K562 (cell line): ENCODE results near the gene PTPN1. TPM values are rescaled to one million over a fixed set of nuclear protein-coding genes. Genes with fewer than 3 reads are reported as not detected.

Experiments used
- CBFA2T3 ChIP-seq: fragments of 450-650 bp; IDR thresholded peaks from 2 replicates; pipeline ENCODE4 v1.6.1; 2017
- MXI1 ChIP-seq: IDR thresholded peaks from 2 replicates; pipeline ENCODE4 v1.6.1; 2011; ENCODE audit warnings: low read depth, mild to moderate bottlenecking, improper control_type of control experiment, low read length
- NFIC ChIP-seq: fragments of 450-650 bp; IDR thresholded peaks from 2 replicates; pipeline ENCODE4 v1.6.1; 2017; ENCODE audit warnings: mild to moderate bottlenecking, inconsistent platforms
- NR4A1 ChIP-seq, 2 experiments: fragments of 250-450 bp in 1 of 2; fragments of 450-650 bp in 1 of 2; sonication (Bioruptor Pico) in 1 of 2; IDR thresholded peaks; 2 replicates each; pipeline versions ENCODE4 v1.4.0 to v1.6.1; 2016 to 2020; ENCODE audit warnings: mild to moderate bottlenecking in 2 of 2, missing compliant biosample characterization in 1 of 2, missing genetic modification characterization in 1 of 2, moderate library complexity in 1 of 2
- RAD21 ChIP-seq, 2 experiments: fragments of 250-450 bp in 1 of 2; fragments of 450-650 bp in 1 of 2; sonication (Bioruptor Pico) in 1 of 2; formaldehyde crosslinking in 1 of 2; IDR thresholded peaks in 1 of 2; conservative IDR thresholded peaks in 1 of 2; 2 replicates each; pipeline versions ENCODE4 v1.4.0 to v1.8.0; 2020 to 2022; ENCODE audit warnings: mild to moderate bottlenecking in 2 of 2, moderate library complexity in 1 of 2
- ZEB2 ChIP-seq: fragments of 450-650 bp; IDR thresholded peaks from 2 replicates; pipeline ENCODE4 v1.6.1; 2016
- polyA plus RNA-seq, 8 experiments: library from polyadenylated mRNA; depleted of rRNA in 4 of 8; stranded (reverse) in 5 of 8; unstranded in 3 of 8; fragments of >200 nt; fragmentation: Nextera tagmentation in 2 of 8; fragmentation: Illumina TruSeq in 1 of 8; extraction: Ambion mirVana in 2 of 8; extraction: Trizol in 1 of 8; gene quantifications; 2 replicates each; pipeline versions ENCODE4 v1.2.1 to v1.2.3, GENCODE V29; 2011 to 2014; ENCODE audit warnings: inconsistent platforms in 1 of 8, missing spikeins in 1 of 8
- total RNA-seq, 7 experiments: library from RNA; depleted of rRNA in 6 of 7; stranded (reverse); fragments of >200 nt in 6 of 7; fragmentation: Illumina TruSeq in 2 of 7; extraction: Trizol in 2 of 7; gene quantifications; 2 replicates each; pipeline versions ENCODE4 v1.2.1 to v1.2.3, GENCODE V29; 2011 to 2021; ENCODE audit warnings: low replicate concordance in 1 of 7
- TF ChIP-seq, protein P1 (sequence below), 3 experiments: fragments of 200-800 bp in 1 of 3; sonication (Bioruptor generic) in 1 of 3; sonication (generic) in 1 of 3; formaldehyde crosslinking in 1 of 3; IDR thresholded peaks; 2 replicates each; pipeline versions ENCODE4 v1.6.1 to v1.8.0; 2016 to 2022; ENCODE audit warnings: mild to moderate bottlenecking in 2 of 3, missing compliant biosample characterization in 2 of 3, missing genetic modification characterization in 2 of 3, missing genetic modification reagents in 1 of 3
- TF ChIP-seq, protein P2 (sequence below): fragments of 250-450 bp; sonication (Bioruptor Pico); IDR thresholded peaks from 2 replicates; pipeline ENCODE4 v1.4.0; 2020
- TF ChIP-seq, protein P3 (sequence below), 2 experiments: fragments of 450-650 bp; IDR thresholded peaks; 2 replicates each; pipeline ENCODE4 v1.6.1; 2016
- TF ChIP-seq, protein P4 (sequence below): fragments of 450-650 bp; IDR thresholded peaks from 2 replicates; pipeline ENCODE4 v1.6.1; 2016; ENCODE audit warnings: mild to moderate bottlenecking, moderate library complexity

PTPN1 gene
- total and polyA plus RNA-seq, 9 of the 15 experiments (the other 6 are each of a cell fraction or from before 2014, with no cell fraction given), result 11.0 to 85.3 (median 54.0) TPM

DNA sequence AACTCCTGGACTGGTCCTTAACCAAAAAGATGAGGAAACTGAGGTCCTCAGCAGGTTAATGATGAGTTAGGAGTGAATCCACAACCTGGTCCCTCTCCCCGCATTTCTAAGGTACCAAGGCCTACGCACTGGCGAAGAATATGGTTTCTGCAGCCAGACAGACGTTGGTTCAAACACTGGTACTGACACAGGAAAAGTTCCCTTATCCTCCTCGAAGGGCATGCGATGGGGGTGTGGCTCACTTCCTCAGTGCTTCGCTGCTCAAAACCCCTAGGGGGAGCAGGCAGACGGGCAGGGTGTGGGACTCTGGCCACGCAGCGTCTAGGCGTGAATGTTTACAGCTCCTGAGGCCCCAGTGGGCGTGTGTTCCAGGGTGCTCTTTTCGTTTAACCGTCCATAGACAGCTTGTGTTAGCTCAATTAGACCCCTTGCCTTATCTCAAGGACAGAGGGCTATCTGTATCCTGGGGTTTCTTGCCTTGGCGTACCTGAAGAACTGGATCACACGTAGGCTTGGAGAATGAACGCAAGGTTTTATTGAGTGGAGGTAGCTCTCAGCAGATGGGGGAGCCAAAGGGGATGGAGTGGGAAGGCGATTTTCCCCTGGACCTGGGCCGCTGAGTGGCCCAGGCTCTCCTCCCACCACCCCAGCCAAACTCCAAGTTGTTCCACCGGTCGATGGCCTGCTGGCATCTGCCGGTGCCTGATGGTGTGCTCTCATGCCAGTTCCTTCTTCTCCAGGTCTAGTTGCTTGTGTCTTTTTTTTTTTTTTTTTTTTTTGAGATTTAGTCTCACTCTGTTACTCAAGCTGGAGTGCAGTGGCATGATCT, 31.8 kb upstream of the PTPN1 start (continued):
- TF ChIP-seq, protein P1, sequence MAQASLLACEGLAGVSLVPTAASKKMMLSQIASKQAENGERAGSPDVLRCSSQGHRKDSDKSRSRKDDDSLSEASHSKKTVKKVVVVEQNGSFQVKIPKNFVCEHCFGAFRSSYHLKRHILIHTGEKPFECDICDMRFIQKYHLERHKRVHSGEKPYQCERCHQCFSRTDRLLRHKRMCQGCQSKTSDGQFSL (CRISPR knock-in tag; IDR thresholded peaks at IDR 0.05), result peak; percentile 96
- TF ChIP-seq, protein P1 (tag; IDR thresholded peaks at IDR 0.05), result no peak
- TF ChIP-seq ZEB2, result 0 out of 2 replicates have a peak, but pooled peaks have one; percentile 25
- peak; percentile 67; the same call in 1 of the 2 replicates for TF ChIP-seq MXI1
- peak; percentile 19; the same call in 1 of the 2 replicates for TF ChIP-seq NFIC
- TF ChIP-seq, protein P2, sequence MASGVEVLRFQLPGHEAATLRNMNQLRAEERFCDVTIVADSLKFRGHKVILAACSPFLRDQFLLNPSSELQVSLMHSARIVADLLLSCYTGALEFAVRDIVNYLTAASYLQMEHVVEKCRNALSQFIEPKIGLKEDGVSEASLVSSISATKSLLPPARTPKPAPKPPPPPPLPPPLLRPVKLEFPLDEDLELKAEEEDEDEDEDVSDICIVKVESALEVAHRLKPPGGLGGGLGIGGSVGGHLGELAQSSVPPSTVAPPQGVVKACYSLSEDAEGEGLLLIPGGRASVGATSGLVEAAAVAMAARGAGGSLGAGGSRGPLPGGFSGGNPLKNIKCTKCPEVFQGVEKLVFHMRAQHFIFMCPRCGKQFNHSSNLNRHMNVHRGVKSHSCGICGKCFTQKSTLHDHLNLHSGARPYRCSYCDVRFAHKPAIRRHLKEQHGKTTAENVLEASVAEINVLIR (CRISPR knock-in tag), result no peak
- TF ChIP-seq, protein P3, sequence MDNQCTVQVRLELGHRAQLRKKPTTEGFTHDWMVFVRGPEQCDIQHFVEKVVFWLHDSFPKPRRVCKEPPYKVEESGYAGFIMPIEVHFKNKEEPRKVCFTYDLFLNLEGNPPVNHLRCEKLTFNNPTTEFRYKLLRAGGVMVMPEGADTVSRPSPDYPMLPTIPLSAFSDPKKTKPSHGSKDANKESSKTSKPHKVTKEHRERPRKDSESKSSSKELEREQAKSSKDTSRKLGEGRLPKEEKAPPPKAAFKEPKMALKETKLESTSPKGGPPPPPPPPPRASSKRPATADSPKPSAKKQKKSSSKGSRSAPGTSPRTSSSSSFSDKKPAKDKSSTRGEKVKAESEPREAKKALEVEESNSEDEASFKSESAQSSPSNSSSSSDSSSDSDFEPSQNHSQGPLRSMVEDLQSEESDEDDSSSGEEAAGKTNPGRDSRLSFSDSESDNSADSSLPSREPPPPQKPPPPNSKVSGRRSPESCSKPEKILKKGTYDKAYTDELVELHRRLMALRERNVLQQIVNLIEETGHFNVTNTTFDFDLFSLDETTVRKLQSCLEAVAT (IDR thresholded peaks at IDR 0.05), result no peak
- TF ChIP-seq, protein P4, sequence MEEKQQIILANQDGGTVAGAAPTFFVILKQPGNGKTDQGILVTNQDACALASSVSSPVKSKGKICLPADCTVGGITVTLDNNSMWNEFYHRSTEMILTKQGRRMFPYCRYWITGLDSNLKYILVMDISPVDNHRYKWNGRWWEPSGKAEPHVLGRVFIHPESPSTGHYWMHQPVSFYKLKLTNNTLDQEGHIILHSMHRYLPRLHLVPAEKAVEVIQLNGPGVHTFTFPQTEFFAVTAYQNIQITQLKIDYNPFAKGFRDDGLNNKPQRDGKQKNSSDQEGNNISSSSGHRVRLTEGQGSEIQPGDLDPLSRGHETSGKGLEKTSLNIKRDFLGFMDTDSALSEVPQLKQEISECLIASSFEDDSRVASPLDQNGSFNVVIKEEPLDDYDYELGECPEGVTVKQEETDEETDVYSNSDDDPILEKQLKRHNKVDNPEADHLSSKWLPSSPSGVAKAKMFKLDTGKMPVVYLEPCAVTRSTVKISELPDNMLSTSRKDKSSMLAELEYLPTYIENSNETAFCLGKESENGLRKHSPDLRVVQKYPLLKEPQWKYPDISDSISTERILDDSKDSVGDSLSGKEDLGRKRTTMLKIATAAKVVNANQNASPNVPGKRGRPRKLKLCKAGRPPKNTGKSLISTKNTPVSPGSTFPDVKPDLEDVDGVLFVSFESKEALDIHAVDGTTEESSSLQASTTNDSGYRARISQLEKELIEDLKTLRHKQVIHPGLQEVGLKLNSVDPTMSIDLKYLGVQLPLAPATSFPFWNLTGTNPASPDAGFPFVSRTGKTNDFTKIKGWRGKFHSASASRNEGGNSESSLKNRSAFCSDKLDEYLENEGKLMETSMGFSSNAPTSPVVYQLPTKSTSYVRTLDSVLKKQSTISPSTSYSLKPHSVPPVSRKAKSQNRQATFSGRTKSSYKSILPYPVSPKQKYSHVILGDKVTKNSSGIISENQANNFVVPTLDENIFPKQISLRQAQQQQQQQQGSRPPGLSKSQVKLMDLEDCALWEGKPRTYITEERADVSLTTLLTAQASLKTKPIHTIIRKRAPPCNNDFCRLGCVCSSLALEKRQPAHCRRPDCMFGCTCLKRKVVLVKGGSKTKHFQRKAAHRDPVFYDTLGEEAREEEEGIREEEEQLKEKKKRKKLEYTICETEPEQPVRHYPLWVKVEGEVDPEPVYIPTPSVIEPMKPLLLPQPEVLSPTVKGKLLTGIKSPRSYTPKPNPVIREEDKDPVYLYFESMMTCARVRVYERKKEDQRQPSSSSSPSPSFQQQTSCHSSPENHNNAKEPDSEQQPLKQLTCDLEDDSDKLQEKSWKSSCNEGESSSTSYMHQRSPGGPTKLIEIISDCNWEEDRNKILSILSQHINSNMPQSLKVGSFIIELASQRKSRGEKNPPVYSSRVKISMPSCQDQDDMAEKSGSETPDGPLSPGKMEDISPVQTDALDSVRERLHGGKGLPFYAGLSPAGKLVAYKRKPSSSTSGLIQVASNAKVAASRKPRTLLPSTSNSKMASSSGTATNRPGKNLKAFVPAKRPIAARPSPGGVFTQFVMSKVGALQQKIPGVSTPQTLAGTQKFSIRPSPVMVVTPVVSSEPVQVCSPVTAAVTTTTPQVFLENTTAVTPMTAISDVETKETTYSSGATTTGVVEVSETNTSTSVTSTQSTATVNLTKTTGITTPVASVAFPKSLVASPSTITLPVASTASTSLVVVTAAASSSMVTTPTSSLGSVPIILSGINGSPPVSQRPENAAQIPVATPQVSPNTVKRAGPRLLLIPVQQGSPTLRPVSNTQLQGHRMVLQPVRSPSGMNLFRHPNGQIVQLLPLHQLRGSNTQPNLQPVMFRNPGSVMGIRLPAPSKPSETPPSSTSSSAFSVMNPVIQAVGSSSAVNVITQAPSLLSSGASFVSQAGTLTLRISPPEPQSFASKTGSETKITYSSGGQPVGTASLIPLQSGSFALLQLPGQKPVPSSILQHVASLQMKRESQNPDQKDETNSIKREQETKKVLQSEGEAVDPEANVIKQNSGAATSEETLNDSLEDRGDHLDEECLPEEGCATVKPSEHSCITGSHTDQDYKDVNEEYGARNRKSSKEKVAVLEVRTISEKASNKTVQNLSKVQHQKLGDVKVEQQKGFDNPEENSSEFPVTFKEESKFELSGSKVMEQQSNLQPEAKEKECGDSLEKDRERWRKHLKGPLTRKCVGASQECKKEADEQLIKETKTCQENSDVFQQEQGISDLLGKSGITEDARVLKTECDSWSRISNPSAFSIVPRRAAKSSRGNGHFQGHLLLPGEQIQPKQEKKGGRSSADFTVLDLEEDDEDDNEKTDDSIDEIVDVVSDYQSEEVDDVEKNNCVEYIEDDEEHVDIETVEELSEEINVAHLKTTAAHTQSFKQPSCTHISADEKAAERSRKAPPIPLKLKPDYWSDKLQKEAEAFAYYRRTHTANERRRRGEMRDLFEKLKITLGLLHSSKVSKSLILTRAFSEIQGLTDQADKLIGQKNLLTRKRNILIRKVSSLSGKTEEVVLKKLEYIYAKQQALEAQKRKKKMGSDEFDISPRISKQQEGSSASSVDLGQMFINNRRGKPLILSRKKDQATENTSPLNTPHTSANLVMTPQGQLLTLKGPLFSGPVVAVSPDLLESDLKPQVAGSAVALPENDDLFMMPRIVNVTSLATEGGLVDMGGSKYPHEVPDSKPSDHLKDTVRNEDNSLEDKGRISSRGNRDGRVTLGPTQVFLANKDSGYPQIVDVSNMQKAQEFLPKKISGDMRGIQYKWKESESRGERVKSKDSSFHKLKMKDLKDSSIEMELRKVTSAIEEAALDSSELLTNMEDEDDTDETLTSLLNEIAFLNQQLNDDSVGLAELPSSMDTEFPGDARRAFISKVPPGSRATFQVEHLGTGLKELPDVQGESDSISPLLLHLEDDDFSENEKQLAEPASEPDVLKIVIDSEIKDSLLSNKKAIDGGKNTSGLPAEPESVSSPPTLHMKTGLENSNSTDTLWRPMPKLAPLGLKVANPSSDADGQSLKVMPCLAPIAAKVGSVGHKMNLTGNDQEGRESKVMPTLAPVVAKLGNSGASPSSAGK, result peak; percentile 97
- TF ChIP-seq CBFA2T3, result 0 out of 2 replicates have a peak, but pooled peaks have one; percentile 8
- TF ChIP-seq RAD21 (CRISPR knock-in tag; conservative IDR thresholded peaks at IDR 0.05 in 1 of 2, IDR thresholded peaks at IDR 0.05 in 1 of 2), result peak; percentile 74 to 89
- TF ChIP-seq NR4A1 (CRISPR knock-in tag; IDR thresholded peaks at IDR 0.05), result no peak
- TF ChIP-seq NR4A1 (tag; IDR thresholded peaks at IDR 0.05), result peak; percentile 53; the same call in 1 of the 2 replicates
